K562 (cell line): ENCODE results near the gene MRPS6. TPM values are rescaled to one million over a fixed set of nuclear protein-coding genes. Genes with fewer than 3 reads are reported as not detected.

ENCODE experiments used
- CBX1 ChIP-seq: sonication (generic); IDR thresholded peaks from 2 replicates; pipeline ENCODE4 v1.6.1; 2016; ENCODE audit warnings: antibody characterized with exemption, low read depth, mild to moderate bottlenecking
- CC2D1A ChIP-seq: fragments of 450-650 bp; IDR thresholded peaks from 2 replicates; pipeline ENCODE4 v1.6.1; 2017; ENCODE audit warnings: mild to moderate bottlenecking
- CHD4 ChIP-seq: fragments of 200-600 bp; sonication (generic); IDR thresholded peaks from 3 replicates; pipeline ENCODE4 v1.6.1; 2012; ENCODE audit warnings: low read depth, mild to moderate bottlenecking, mixed read lengths, low read length, inconsistent platforms; ENCODE audit not compliant: insufficient read depth, insufficient replicate concordance, poor library complexity, severe bottlenecking
- CREM ChIP-seq: IDR thresholded peaks from 2 replicates; pipeline ENCODE4 v1.6.1; 2014; ENCODE audit warnings: antibody characterized with exemption, low read depth
- FOSL1 ChIP-seq: fragments of 200-800 bp; sonication (Bioruptor generic); conservative IDR thresholded peaks from 2 replicates; pipeline ENCODE4 v1.6.1; 2016; ENCODE audit warnings: missing genetic modification characterization, missing compliant biosample characterization
- FOXJ3 ChIP-seq: sonication (generic); formaldehyde crosslinking; IDR thresholded peaks from 2 replicates; pipeline ENCODE4 v1.4.0; 2020; ENCODE audit warnings: mild to moderate bottlenecking, missing genetic modification reagents
- FOXK2 ChIP-seq, 2 experiments: fragments of 450-650 bp; IDR thresholded peaks in 1 of 2; conservative IDR thresholded peaks in 1 of 2; 2 replicates each; pipeline ENCODE4 v1.6.1; 2016; ENCODE audit warnings: low read depth in 2 of 2, mild to moderate bottlenecking in 1 of 2
- HCFC1 ChIP-seq: IDR thresholded peaks from 2 replicates; pipeline ENCODE4 v1.6.1; 2012; ENCODE audit warnings: low read depth, low read length, improper control_type of control experiment
- HMGN3 ChIP-seq: IDR thresholded peaks from 2 replicates; pipeline ENCODE4 v1.6.1; 2011; ENCODE audit warnings: borderline replicate concordance, low read depth, mild to moderate bottlenecking, mixed read lengths, low read length; ENCODE audit not compliant: insufficient read length; ENCODE audit errors: extremely low read depth
- NFYB ChIP-seq: IDR thresholded peaks from 2 replicates; pipeline ENCODE4 v1.6.1; 2011; ENCODE audit warnings: mild to moderate bottlenecking, moderate library complexity; ENCODE audit not compliant: insufficient read length; ENCODE audit errors: extremely low read depth
- OTX1 ChIP-seq: fragments of 450-650 bp; formaldehyde crosslinking; IDR thresholded peaks from 2 replicates; pipeline ENCODE4 v1.4.0; 2022; ENCODE audit warnings: mild to moderate bottlenecking
- RBM25 ChIP-seq: fragments of 200-400 bp; formaldehyde crosslinking; IDR thresholded peaks from 2 replicates; pipeline ENCODE4 v1.6.1; 2018; ENCODE audit warnings: low read length, low read depth, moderate library complexity; ENCODE audit not compliant: severe bottlenecking
- ZKSCAN3 ChIP-seq: fragments of 250-450 bp; sonication (Bioruptor Pico); IDR thresholded peaks from 2 replicates; pipeline ENCODE4 v1.4.0; 2020
- ZNF212 ChIP-seq: fragments of 450-650 bp; formaldehyde crosslinking; IDR thresholded peaks from 2 replicates; pipeline ENCODE4 v1.4.0; 2020; ENCODE audit warnings: mild to moderate bottlenecking
- ZNF717 ChIP-seq: fragments of 250-450 bp; sonication (Bioruptor Pico); IDR thresholded peaks from 2 replicates; pipeline ENCODE4 v1.5.0; 2021
- ZNF77 ChIP-seq: fragments of 250-450 bp; sonication (Bioruptor Pico); IDR thresholded peaks from 2 replicates; pipeline ENCODE4 v1.5.0; 2020
- ZNF780A ChIP-seq: fragments of 250-450 bp; sonication (Bioruptor Pico); IDR thresholded peaks from 2 replicates; pipeline ENCODE4 v1.5.0; 2021; ENCODE audit warnings: mild to moderate bottlenecking
- polyA plus RNA-seq, 8 experiments: library from polyadenylated mRNA; depleted of rRNA in 4 of 8; stranded (reverse) in 5 of 8; unstranded in 3 of 8; fragments of >200 nt; fragmentation: Nextera tagmentation in 2 of 8; fragmentation: Illumina TruSeq in 1 of 8; extraction: Ambion mirVana in 2 of 8; extraction: Trizol in 1 of 8; gene quantifications; 2 replicates each; pipeline versions ENCODE4 v1.2.1 to v1.2.3, GENCODE V29; 2011 to 2014; ENCODE audit warnings: inconsistent platforms in 1 of 8, missing spikeins in 1 of 8
- total RNA-seq, 7 experiments: library from RNA; depleted of rRNA in 6 of 7; stranded (reverse); fragments of >200 nt in 6 of 7; fragmentation: Illumina TruSeq in 2 of 7; extraction: Trizol in 2 of 7; gene quantifications; 2 replicates each; pipeline versions ENCODE4 v1.2.1 to v1.2.3, GENCODE V29; 2011 to 2021; ENCODE audit warnings: low replicate concordance in 1 of 7
- TF ChIP-seq, protein P1 (sequence below): sonication (generic); formaldehyde crosslinking; IDR thresholded peaks from 2 replicates; pipeline ENCODE4 v1.8.1; 2023; ENCODE audit warnings: missing genetic modification reagents, mild to moderate bottlenecking, borderline replicate concordance
- TF ChIP-seq, protein P2 (sequence below): fragments of 250-450 bp; sonication (Bioruptor Pico); IDR thresholded peaks from 2 replicates; pipeline ENCODE4 v1.8.0; 2022; ENCODE audit warnings: moderate library complexity, mild to moderate bottlenecking, inconsistent platforms
- TF ChIP-seq, protein P3 (sequence below), 3 experiments: fragments of 200-800 bp in 1 of 3; fragments of 250-450 bp in 1 of 3; fragments of 450-650 bp in 1 of 3; sonication (Bioruptor Pico) in 1 of 3; sonication (Bioruptor generic) in 1 of 3; formaldehyde crosslinking in 1 of 3; IDR thresholded peaks; 2 replicates each; pipeline versions ENCODE4 v1.6.1 to v1.8.0; 2016 to 2022; ENCODE audit warnings: mild to moderate bottlenecking in 2 of 3, missing genetic modification characterization in 2 of 3, missing compliant biosample characterization in 1 of 3, moderate library complexity in 1 of 3

The MRPS6 gene
- total and polyA plus RNA-seq, 9 of the 15 experiments (the other 6 are each of a cell fraction or from before 2014, with no cell fraction given) = 26.1 to 72.0 (median 39.3) TPM

DNA sequence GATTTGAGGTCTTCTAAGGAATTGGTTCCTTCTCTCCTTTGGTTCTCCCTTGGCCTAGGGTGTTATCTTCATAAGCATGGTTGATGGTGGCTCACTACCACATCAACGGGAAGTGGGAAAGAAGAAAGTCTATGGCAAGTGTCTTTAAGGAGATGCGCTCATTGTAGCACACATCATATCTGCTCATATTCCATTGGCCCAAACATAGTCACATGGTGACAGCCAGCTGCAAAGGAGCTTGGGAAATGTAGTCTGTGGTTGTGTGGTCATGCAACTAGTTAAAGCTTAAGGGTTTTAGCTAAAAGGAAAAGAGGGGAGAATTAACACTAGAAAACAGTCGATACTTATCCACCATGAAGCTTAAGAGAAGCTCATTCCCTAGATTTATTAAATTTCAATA is 11.4 kb upstream of the MRPS6 start (continued):
- TF ChIP-seq CHD4 = no peak
- peak; percentile 67 for TF ChIP-seq CREM
- TF ChIP-seq FOXK2 (conservative IDR thresholded peaks at IDR 0.05 in 1 of 2, IDR thresholded peaks at IDR 0.05 in 1 of 2; ENCODE audit: low read depth in 2 of 2) = no peak
- TF ChIP-seq ZNF212 = no peak
- TF ChIP-seq NFYB = peak; percentile 32
- no peak for TF ChIP-seq RBM25
- no peak for TF ChIP-seq HMGN3
- TF ChIP-seq HCFC1 = peak; percentile 91
- TF ChIP-seq ZNF717 (CRISPR knock-in tag) = no peak
- no peak for TF ChIP-seq ZNF77 (CRISPR knock-in tag)
- TF ChIP-seq FOSL1 = peak; percentile 38; the same call in 1 of the 2 replicates
- no peak for TF ChIP-seq OTX1 (CRISPR knock-in tag)
- TF ChIP-seq, protein P1, sequence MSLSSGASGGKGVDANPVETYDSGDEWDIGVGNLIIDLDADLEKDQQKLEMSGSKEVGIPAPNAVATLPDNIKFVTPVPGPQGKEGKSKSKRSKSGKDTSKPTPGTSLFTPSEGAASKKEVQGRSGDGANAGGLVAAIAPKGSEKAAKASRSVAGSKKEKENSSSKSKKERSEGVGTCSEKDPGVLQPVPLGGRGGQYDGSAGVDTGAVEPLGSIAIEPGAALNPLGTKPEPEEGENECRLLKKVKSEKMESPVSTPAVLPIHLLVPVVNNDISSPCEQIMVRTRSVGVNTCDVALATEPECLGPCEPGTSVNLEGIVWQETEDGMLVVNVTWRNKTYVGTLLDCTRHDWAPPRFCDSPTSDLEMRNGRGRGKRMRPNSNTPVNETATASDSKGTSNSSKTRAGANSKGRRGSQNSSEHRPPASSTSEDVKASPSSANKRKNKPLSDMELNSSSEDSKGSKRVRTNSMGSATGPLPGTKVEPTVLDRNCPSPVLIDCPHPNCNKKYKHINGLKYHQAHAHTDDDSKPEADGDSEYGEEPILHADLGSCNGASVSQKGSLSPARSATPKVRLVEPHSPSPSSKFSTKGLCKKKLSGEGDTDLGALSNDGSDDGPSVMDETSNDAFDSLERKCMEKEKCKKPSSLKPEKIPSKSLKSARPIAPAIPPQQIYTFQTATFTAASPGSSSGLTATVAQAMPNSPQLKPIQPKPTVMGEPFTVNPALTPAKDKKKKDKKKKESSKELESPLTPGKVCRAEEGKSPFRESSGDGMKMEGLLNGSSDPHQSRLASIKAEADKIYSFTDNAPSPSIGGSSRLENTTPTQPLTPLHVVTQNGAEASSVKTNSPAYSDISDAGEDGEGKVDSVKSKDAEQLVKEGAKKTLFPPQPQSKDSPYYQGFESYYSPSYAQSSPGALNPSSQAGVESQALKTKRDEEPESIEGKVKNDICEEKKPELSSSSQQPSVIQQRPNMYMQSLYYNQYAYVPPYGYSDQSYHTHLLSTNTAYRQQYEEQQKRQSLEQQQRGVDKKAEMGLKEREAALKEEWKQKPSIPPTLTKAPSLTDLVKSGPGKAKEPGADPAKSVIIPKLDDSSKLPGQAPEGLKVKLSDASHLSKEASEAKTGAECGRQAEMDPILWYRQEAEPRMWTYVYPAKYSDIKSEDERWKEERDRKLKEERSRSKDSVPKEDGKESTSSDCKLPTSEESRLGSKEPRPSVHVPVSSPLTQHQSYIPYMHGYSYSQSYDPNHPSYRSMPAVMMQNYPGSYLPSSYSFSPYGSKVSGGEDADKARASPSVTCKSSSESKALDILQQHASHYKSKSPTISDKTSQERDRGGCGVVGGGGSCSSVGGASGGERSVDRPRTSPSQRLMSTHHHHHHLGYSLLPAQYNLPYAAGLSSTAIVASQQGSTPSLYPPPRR = no peak
- TF ChIP-seq, protein P2, sequence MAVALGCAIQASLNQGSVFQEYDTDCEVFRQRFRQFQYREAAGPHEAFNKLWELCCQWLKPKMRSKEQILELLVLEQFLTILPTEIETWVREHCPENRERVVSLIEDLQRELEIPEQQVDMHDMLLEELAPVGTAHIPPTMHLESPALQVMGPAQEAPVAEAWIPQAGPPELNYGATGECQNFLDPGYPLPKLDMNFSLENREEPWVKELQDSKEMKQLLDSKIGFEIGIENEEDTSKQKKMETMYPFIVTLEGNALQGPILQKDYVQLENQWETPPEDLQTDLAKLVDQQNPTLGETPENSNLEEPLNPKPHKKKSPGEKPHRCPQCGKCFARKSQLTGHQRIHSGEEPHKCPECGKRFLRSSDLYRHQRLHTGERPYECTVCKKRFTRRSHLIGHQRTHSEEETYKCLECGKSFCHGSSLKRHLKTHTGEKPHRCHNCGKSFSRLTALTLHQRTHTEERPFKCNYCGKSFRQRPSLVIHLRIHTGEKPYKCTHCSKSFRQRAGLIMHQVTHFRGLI (CRISPR knock-in tag) = no peak
- TF ChIP-seq, protein P3, sequence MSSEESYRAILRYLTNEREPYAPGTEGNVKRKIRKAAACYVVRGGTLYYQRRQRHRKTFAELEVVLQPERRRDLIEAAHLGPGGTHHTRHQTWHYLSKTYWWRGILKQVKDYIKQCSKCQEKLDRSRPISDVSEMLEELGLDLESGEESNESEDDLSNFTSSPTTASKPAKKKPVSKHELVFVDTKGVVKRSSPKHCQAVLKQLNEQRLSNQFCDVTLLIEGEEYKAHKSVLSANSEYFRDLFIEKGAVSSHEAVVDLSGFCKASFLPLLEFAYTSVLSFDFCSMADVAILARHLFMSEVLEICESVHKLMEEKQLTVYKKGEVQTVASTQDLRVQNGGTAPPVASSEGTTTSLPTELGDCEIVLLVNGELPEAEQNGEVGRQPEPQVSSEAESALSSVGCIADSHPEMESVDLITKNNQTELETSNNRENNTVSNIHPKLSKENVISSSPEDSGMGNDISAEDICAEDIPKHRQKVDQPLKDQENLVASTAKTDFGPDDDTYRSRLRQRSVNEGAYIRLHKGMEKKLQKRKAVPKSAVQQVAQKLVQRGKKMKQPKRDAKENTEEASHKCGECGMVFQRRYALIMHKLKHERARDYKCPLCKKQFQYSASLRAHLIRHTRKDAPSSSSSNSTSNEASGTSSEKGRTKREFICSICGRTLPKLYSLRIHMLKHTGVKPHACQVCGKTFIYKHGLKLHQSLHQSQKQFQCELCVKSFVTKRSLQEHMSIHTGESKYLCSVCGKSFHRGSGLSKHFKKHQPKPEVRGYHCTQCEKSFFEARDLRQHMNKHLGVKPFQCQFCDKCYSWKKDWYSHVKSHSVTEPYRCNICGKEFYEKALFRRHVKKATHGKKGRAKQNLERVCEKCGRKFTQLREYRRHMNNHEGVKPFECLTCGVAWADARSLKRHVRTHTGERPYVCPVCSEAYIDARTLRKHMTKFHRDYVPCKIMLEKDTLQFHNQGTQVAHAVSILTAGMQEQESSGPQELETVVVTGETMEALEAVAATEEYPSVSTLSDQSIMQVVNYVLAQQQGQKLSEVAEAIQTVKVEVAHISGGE (CRISPR knock-in tag; IDR thresholded peaks at IDR 0.05) = 0 out of 6 replicates have a peak, but pooled peaks of 1 of the 3 experiments have one; percentile 32
- TF ChIP-seq ZNF780A (CRISPR knock-in tag) = no peak
- TF ChIP-seq ZKSCAN3 (CRISPR knock-in tag) = no peak
- TF ChIP-seq FOXJ3 (CRISPR knock-in tag) = no peak
- TF ChIP-seq CBX1 = no peak
- TF ChIP-seq CC2D1A = no peak
